Measurements from ENCODE around the gene OR6K6.

The OR6K6 gene, protein sequence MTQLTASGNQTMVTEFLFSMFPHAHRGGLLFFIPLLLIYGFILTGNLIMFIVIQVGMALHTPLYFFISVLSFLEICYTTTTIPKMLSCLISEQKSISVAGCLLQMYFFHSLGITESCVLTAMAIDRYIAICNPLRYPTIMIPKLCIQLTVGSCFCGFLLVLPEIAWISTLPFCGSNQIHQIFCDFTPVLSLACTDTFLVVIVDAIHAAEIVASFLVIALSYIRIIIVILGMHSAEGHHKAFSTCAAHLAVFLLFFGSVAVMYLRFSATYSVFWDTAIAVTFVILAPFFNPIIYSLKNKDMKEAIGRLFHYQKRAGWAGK

GRCh38 chr1:158754420-158754819 lies at the start of gene OR6K6:
OR6K6 (plus strand) TSS chr1:158754720; CDS start chr1:158754888, 168 bp downstream.
- no peak for DNase-seq (ENCODE audit: low read depth)

- DNase-seq (ENCODE audit: low read depth): no peak
Observed at GRCh38 chr1:158706096-158706495, 48.4 kb upstream of the OR6K6 start.

DNA sequence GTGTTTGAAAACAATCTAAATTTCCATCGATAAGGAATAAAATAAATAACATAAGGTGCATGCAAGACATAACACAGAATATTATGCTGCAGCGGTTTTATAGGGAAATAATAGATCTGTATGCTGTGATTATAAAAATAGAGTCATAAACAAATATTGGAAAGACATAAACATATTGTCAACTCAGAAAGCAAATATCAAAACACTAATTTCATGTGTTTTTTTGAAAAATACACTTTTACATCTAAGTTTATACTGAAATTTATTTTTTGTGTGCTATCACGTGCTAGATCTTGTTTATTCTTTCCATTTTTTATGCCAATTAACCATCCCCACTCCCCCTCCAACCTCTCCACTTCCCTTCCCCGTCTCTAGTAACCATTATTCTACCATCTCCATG lies 43.4 kb upstream of the OR6K6 start:
- no peak for DNase-seq (ENCODE audit: low read depth)

GRCh38 chr1:158714754-158715153 lies 39.8 kb upstream of the OR6K6 start:
- no peak for DNase-seq (ENCODE audit: low read depth)

DNA sequence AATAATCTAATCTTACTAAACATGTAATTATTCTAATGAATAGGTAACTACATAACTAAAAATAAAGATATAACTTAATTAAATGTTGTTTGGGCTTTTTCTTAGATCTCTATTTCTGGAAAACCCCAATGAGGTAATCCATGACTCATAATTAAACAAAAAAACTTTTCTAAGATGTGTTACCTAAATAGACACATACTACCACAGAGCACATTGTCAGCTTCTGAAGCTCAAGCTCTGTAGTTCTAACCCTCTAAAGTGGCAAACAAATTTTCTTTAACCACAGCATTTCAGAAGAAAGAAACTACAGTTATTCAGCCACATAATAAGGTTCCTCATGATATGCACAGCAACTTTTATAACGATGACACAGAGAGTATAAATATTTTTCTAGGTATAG lies 38.2 kb upstream of the OR6K6 start:
- no peak for DNase-seq (ENCODE audit: low read depth)

- DNase-seq (ENCODE audit: low read depth): no peak
Observed at GRCh38 chr1:158717344-158717743, 37.2 kb upstream of the OR6K6 start.

DNA sequence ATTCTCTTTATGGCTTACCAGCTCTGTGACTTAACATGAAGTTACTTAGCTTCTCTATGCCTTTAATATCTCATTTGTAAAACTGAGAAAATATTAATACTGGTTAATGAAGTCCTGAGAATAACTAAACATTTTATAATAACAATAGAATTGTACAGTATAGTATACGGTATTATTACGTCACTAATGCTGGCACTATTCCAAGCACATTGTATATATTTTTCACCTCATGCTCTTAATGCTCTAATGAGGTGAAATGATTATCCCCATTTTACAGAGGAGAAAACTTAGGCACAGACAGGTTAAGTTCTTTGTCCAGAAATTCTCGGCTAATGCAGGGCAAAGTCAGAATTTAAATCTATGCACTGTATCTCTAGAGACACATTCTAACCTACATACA lies 34.9 kb upstream of the OR6K6 start:
- no peak for DNase-seq (ENCODE audit: low read depth)

DNA sequence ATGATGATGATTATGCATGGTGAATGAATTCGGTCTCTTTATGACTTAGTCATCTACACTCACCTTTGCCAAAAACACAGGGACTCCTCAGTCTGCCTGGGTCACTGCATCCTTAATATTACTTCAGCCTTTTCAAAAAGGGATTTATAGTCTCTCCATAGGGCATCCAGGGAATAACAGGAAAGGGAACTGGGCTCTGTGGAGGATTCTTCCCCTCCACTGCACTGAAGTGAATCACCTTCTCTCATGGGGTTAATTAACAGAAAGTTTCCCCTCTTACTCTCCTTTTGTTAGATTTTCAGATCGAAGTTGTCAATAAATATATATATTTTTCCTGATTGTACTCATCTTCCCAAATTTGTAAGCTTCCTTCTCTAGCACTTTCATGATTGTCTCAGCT lies 33.9 kb upstream of the OR6K6 start, which contains the start of gene OR6K3:
TSS of gene OR6K3 (minus strand) at position 101 of the 400 bp plus-strand sequence. CDS start 2,605 bp downstream, outside the sequence.
- DNase-seq (ENCODE audit: low read depth): no peak

DNA sequence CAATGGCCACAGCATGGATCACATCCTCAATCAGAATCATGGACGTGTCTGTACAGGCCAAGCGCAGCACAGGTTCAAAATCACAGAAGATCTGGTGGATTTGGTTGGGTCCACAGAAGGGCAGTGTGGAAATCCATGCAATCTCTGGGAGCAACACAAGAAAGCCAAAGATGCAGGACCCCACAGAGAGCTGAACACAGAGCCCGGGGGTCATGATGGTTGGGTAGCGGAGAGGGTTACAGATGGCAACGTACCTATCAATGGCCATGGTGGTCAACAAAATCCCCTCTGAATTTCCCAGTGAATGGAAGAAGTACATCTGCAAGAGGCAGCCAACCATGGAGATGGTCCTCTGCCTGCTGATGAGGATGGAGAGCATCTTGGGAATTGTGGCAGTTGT lies 30.1 kb upstream of the OR6K6 start:
- DNase-seq (ENCODE audit: low read depth): no peak

GRCh38 chr1:158728510-158729225 lies 25.9 kb upstream of the OR6K6 start:
- no peak for DNase-seq (ENCODE audit: low read depth)

DNA sequence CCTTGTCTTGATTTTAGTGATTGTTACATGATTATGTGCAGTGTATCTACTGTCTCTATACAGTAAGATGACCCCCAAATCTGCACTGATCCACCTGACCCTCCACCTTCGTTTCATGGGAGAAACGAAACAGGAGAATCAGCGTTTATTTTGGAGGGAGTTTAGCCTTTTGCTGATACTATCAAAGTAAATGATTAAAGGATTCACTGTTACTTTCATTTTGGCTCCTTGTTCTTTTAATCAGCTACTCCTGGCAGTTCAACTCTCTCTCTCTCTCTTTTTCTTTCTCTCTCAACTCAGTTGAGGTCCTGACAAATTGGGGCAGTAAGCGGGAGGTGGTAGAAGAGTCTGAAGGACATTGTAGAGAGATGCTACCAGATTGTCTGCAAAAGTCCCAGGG lies 24.1 kb upstream of the OR6K6 start:
- no peak for DNase-seq (ENCODE audit: low read depth)

DNA sequence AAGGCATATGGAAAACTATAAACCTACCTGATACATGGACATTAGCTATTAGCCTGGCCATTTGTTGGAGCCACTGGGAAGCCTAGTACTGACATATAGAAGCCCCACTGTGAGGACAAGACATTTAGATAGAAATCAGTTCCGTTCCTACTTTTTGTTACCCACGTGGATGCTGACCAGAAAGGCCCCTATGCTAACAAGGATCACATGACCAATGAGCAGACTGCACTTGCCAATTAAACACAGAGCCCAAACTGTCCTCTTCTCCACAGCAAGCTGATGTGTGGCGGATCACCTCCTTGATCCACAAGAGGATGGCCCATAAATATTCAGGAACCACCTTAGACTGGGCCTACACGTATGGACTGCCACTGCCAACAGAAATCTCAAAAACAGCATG lies 22.8 kb upstream of the OR6K6 start:
- no peak for DNase-seq (ENCODE audit: low read depth)

GRCh38 chr1:158732524-158732923 lies 22.0 kb upstream of the OR6K6 start:
- DNase-seq (ENCODE audit: low read depth): no peak

DNA sequence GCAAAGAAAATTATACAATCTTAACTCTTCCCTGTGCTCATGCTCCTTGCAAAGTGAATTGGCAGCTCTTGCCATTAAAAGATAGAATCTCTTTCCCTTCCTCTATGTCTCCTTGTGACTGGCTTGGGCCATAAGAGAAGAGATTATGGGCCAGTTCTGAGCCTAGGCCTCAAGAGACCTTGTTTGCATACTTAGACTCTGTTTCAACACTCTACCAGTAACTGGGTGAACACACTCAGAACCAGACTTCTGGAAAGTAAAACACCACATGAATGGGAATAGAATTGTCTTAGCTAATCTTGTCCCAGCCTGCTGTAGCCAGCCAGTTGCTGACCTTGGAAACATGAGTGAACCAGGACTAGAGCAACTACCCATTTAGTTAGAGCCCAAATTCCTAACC lies 18.7 kb upstream of the OR6K6 start:
- DNase-seq (ENCODE audit: low read depth): no peak

- DNase-seq (ENCODE audit: low read depth): no peak
Observed at GRCh38 chr1:158752155-158752712, 2.3 kb upstream of the OR6K6 start.

- DNase-seq (ENCODE audit: low read depth): no peak
Observed at GRCh38 chr1:158771950-158772866, 17.7 kb downstream of the OR6K6 start, which contains the start of gene OR6N1. OR6N1 (minus strand) TSS chr1:158772195; CDS start chr1:158766682, 5,513 bp downstream.

GRCh38 chr1:158781104-158781503 lies 26.6 kb downstream of the OR6K6 start, which contains the start of gene OR6N2:
OR6N2 (minus strand) TSS chr1:158781204; CDS start chr1:158777635, 3,569 bp downstream.
- DNase-seq (ENCODE audit: low read depth): no peak

DNA sequence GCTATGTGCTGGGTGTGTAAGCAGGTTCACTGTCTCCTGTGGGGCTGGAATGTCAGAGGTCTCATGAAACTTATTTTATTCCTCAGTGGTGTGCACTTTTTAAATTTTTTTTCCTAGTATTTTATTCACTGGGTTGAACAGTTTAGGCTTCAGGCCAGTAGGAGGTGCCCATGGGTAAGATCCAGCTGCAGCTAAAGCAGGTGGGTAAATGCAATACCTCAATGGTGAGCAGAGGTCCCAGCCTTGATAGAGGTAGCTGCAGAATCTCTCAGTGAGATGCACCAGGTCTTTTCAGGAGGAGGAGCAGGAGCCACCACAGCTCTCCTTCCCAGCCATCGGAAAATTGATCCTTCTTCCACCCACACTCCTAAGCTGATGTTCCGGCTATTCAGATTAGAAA lies 39.1 kb downstream of the OR6K6 start:
- DNase-seq (ENCODE audit: low read depth): no peak

DNA sequence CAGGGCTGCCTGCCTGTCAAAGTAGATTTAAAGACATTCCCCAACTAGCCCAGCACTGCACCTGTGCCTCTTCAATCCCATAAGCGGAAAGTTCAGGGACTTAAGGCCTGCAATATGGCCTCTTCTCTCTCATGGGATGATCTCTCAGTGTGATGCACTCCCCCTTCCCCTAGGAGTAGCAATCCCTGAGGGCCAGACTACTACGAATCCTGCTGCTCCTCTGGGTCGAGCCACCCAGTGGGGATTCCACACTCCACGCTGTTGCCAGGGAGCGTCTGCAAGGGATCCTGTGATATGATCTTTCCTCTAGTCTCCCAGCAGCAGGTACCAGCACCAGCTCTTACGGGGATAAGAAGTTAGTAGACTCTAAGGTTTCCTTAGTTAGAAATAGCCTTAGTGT lies 39.7 kb downstream of the OR6K6 start:
- no peak for DNase-seq (ENCODE audit: low read depth)

- DNase-seq (ENCODE audit: low read depth): no peak
Observed at GRCh38 chr1:158798531-158798930, 44.0 kb downstream of the OR6K6 start.

- DNase-seq (ENCODE audit: low read depth): no peak
Observed at GRCh38 chr1:158799689-158800088, 45.2 kb downstream of the OR6K6 start.

GRCh38 chr1:158800526-158800925 lies 46.0 kb downstream of the OR6K6 start:
- DNase-seq (ENCODE audit: low read depth): no peak

Data from iris pigment epithelial cell (primary cell).